GM23338 (cell line): Measurements from ENCODE around the gene TBPL1. TPM values are rescaled to one million over a fixed set of nuclear protein-coding genes. Genes with fewer than 3 reads are reported as not detected.

Source experiments
- ATAC-seq: fragments of 200-7000 bp; cut with Tn5 transposase; 3 replicates; pipeline ENCODE4 v1.9.1; 2020
- DNase-seq: peaks from one replicate; pipeline ENCODE4 v3.0.0-alpha.2; 2015; ENCODE audit warnings: low spot score
- H2AFZ ChIP-seq: fragments of 200-600 bp; sonication (generic); 2 replicates; pipeline ENCODE4 v1.8.0; 2016; ENCODE audit warnings: antibody characterized with exemption, mild to moderate bottlenecking, moderate library complexity
- H3F3A ChIP-seq: fragments of 200-600 bp; sonication (generic); replicated peaks from 2 replicates; pipeline ENCODE4 v1.8.0; 2017; ENCODE audit warnings: antibody characterized with exemption, mixed run types, low read depth
- H3K27ac ChIP-seq: fragments of 200-600 bp; sonication (generic); 2 replicates; pipeline ENCODE4 v1.6.1; 2016; ENCODE audit warnings: low read depth
- H3K27me3 ChIP-seq: fragments of 200-600 bp; sonication (generic); 2 replicates; pipeline ENCODE4 v1.8.0; 2016; ENCODE audit warnings: mild to moderate bottlenecking, mixed run types, moderate library complexity; ENCODE audit not compliant: insufficient read depth
- H3K36me3 ChIP-seq: fragments of 200-600 bp; sonication (generic); 2 replicates; pipeline ENCODE4 v1.8.0; 2016; ENCODE audit warnings: mild to moderate bottlenecking; ENCODE audit not compliant: insufficient read depth
- H3K4me1 ChIP-seq: fragments of 200-600 bp; sonication (generic); 2 replicates; pipeline ENCODE4 v1.8.0; 2016; ENCODE audit warnings: mild to moderate bottlenecking, moderate library complexity; ENCODE audit not compliant: insufficient read depth
- H3K4me2 ChIP-seq: fragments of 200-600 bp; sonication (generic); 2 replicates; pipeline ENCODE4 v1.7.1; 2017; ENCODE audit warnings: mixed run types
- H3K4me3 ChIP-seq: fragments of 200-600 bp; sonication (generic); 2 replicates; pipeline ENCODE4 v1.6.1; 2016; ENCODE audit warnings: mixed run types
- H3K79me2 ChIP-seq: fragments of 200-600 bp; sonication (generic); replicated peaks from 2 replicates; pipeline ENCODE4 v1.8.0; 2017; ENCODE audit warnings: mild to moderate bottlenecking; ENCODE audit not compliant: insufficient read depth
- H3K9me2 ChIP-seq: fragments of 200-600 bp; sonication (generic); 2 replicates; pipeline ENCODE4 v1.8.0; 2017; ENCODE audit not compliant: insufficient read depth
- H4K20me1 ChIP-seq: fragments of 200-600 bp; sonication (generic); replicated peaks from 2 replicates; pipeline ENCODE4 v1.8.0; 2017; ENCODE audit warnings: mild to moderate bottlenecking; ENCODE audit not compliant: insufficient read depth
- H3K27ac Mint-ChIP-seq: 2 replicates; pipeline ENCODE4 v1.8.0; 2020; ENCODE audit warnings: inconsistent platforms, mild to moderate bottlenecking, moderate library complexity, mixed read lengths
- H3K27me3 Mint-ChIP-seq: 3 replicates; pipeline ENCODE4 v1.8.0; 2022; ENCODE audit warnings: low read depth, mild to moderate bottlenecking, moderate library complexity, mixed read lengths, inconsistent platforms; ENCODE audit not compliant: insufficient read depth, poor library complexity
- H3K36me3 Mint-ChIP-seq: 3 replicates; pipeline ENCODE4 v1.8.0; 2021; ENCODE audit warnings: low read depth, mild to moderate bottlenecking, inconsistent platforms, moderate library complexity, mixed read lengths
- H3K4me1 Mint-ChIP-seq: 3 replicates; pipeline ENCODE4 v1.8.0; 2020; ENCODE audit warnings: mild to moderate bottlenecking, inconsistent platforms, mixed read lengths
- H3K4me3 Mint-ChIP-seq: 3 replicates; pipeline ENCODE4 v1.8.0; 2021; ENCODE audit warnings: moderate library complexity, mild to moderate bottlenecking, inconsistent platforms, mixed read lengths
- H3K9me3 Mint-ChIP-seq: 3 replicates; pipeline ENCODE4 v1.8.0; 2020; ENCODE audit warnings: moderate library complexity, mild to moderate bottlenecking, inconsistent platforms, mixed read lengths
- CREB1 ChIP-seq: fragments of 250-450 bp; sonication (Bioruptor Pico); IDR thresholded peaks from 2 replicates; pipeline ENCODE4 v1.5.0; 2020; ENCODE audit warnings: low read depth, mild to moderate bottlenecking, moderate library complexity
- EZH2 ChIP-seq: fragments of 200-600 bp; sonication (generic); IDR thresholded peaks from one replicate; pipeline ENCODE4 v1.8.0; 2017; ENCODE audit warnings: antibody characterized with exemption, mild to moderate bottlenecking, low read depth; ENCODE audit not compliant: unreplicated experiment
- EZH2phosphoT487 ChIP-seq: fragments of 200-600 bp; sonication (generic); IDR thresholded peaks from one replicate; pipeline ENCODE4 v1.8.1; 2018; ENCODE audit warnings: antibody characterized with exemption; ENCODE audit not compliant: unreplicated experiment
- JUNB ChIP-seq: IDR thresholded peaks from one replicate; pipeline ENCODE4 v1.6.1; 2016; ENCODE audit warnings: antibody characterized with exemption; ENCODE audit not compliant: unreplicated experiment
- NANOG ChIP-seq: IDR thresholded peaks from 2 replicates; pipeline ENCODE4 v1.6.1; 2016; ENCODE audit warnings: antibody characterized with exemption, borderline replicate concordance
- POLR2AphosphoS5 ChIP-seq: IDR thresholded peaks from 2 replicates; pipeline ENCODE4 v1.6.1; 2016; ENCODE audit warnings: antibody characterized with exemption, low read depth
- STAT1 ChIP-seq: IDR thresholded peaks from one replicate; pipeline ENCODE4 v1.6.1; 2016; ENCODE audit warnings: antibody characterized with exemption; ENCODE audit not compliant: unreplicated experiment
- ZNF114 ChIP-seq: fragments of 250-450 bp; sonication (Bioruptor Pico); IDR thresholded peaks from 2 replicates; pipeline ENCODE4 v1.5.0; 2020; ENCODE audit warnings: mild to moderate bottlenecking, moderate library complexity
- ZNF331 ChIP-seq: fragments of 250-450 bp; sonication (Bioruptor Pico); IDR thresholded peaks from 2 replicates; pipeline ENCODE4 v1.5.0; 2020; ENCODE audit warnings: low read depth, mild to moderate bottlenecking, moderate library complexity
- polyA plus RNA-seq: library from polyadenylated mRNA; unstranded; fragments of >200 nt; fragmentation: Nextera tagmentation; extraction: Ambion mirVana; gene quantifications from 2 replicates; pipeline ENCODE4 v1.2.1, GENCODE V29; 2016
- total RNA-seq: library from RNA; depleted of rRNA; stranded (reverse); fragments of >200 nt; shearing (Covaris generic); gene quantifications from 2 replicates; pipeline ENCODE4 v1.2.3, GENCODE V29; 2014
- TF ChIP-seq, protein P1 (sequence below): IDR thresholded peaks from one replicate; pipeline ENCODE4 v1.6.1; 2018; ENCODE audit warnings: antibody characterized with exemption; ENCODE audit not compliant: unreplicated experiment
- TF ChIP-seq, protein P2 (sequence below), 2 experiments: fragments of 200-600 bp in 1 of 2; sonication (generic) in 1 of 2; conservative IDR thresholded peaks; 2 replicates each; pipeline versions ENCODE4 v1.5.1 to v1.6.1; 2016 to 2017; ENCODE audit warnings: antibody characterized with exemption in 2 of 2, low read depth in 2 of 2, mild to moderate bottlenecking in 2 of 2, moderate library complexity in 1 of 2
- TF ChIP-seq, protein P3 (sequence below): IDR thresholded peaks from 2 replicates; pipeline ENCODE4 v1.6.1; 2016; ENCODE audit warnings: antibody characterized with exemption

The TBPL1 gene
- total and polyA plus RNA-seq, 2 experiments from 2014 or later = 72.9 to 139 TPM

DNA sequence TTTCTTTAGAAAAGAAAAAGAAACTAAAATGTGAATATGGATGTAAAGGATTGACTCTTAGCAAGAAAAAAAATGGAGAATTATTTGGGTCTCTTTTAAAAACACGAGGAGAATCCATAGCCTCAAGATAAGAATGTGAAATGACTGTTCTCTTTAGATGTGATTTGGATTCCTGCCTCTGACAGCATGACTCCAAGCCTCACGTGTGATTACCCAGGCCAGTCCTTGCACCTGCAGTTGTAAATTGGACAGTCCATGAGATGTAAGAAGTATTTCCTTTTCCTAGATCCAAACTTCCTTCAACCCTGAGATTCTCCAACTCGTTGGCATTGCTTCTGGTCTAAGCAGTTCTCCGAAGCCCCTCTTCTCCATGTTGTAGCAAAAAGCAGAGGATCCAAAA is 67.5 kb downstream of the TBPL1 start:
- no peak for DNase-seq
- no peaks in the 10 kb centered on the region; the same call in 1 of the 2 replicates for H3K9me2 ChIP-seq
- peaks cover 4% of the 10 kb centered on the region for H3K4me1 ChIP-seq
- no peaks in the 10 kb centered on the region for H4K20me1 ChIP-seq
- no peaks in the 10 kb centered on the region for H3K36me3 ChIP-seq
- no peaks in the 10 kb centered on the region for H3K27me3 ChIP-seq
- peaks cover 2% of the 10 kb centered on the region; the same call in 2 of the 3 replicates for H3K4me1 Mint-ChIP-seq
- H3K27ac ChIP-seq = no peak overlapping the region
- H3K27ac Mint-ChIP-seq = no peak overlapping the region
- ATAC-seq = no peak
- TF ChIP-seq, protein P1, sequence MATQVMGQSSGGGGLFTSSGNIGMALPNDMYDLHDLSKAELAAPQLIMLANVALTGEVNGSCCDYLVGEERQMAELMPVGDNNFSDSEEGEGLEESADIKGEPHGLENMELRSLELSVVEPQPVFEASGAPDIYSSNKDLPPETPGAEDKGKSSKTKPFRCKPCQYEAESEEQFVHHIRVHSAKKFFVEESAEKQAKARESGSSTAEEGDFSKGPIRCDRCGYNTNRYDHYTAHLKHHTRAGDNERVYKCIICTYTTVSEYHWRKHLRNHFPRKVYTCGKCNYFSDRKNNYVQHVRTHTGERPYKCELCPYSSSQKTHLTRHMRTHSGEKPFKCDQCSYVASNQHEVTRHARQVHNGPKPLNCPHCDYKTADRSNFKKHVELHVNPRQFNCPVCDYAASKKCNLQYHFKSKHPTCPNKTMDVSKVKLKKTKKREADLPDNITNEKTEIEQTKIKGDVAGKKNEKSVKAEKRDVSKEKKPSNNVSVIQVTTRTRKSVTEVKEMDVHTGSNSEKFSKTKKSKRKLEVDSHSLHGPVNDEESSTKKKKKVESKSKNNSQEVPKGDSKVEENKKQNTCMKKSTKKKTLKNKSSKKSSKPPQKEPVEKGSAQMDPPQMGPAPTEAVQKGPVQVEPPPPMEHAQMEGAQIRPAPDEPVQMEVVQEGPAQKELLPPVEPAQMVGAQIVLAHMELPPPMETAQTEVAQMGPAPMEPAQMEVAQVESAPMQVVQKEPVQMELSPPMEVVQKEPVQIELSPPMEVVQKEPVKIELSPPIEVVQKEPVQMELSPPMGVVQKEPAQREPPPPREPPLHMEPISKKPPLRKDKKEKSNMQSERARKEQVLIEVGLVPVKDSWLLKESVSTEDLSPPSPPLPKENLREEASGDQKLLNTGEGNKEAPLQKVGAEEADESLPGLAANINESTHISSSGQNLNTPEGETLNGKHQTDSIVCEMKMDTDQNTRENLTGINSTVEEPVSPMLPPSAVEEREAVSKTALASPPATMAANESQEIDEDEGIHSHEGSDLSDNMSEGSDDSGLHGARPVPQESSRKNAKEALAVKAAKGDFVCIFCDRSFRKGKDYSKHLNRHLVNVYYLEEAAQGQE = no peak
- TF ChIP-seq POLR2AphosphoS5 (no peak), NANOG (no peak), ZNF331 (CRISPR knock-in tag) (no peak), JUNB (no peak), STAT1 (no peak)
- TF ChIP-seq, protein P2, sequence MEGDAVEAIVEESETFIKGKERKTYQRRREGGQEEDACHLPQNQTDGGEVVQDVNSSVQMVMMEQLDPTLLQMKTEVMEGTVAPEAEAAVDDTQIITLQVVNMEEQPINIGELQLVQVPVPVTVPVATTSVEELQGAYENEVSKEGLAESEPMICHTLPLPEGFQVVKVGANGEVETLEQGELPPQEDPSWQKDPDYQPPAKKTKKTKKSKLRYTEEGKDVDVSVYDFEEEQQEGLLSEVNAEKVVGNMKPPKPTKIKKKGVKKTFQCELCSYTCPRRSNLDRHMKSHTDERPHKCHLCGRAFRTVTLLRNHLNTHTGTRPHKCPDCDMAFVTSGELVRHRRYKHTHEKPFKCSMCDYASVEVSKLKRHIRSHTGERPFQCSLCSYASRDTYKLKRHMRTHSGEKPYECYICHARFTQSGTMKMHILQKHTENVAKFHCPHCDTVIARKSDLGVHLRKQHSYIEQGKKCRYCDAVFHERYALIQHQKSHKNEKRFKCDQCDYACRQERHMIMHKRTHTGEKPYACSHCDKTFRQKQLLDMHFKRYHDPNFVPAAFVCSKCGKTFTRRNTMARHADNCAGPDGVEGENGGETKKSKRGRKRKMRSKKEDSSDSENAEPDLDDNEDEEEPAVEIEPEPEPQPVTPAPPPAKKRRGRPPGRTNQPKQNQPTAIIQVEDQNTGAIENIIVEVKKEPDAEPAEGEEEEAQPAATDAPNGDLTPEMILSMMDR (conservative IDR thresholded peaks at IDR 0.05; ENCODE audit: low read depth in 2 of 2) = no peak
- H3F3A ChIP-seq = no peaks in the 10 kb centered on the region
- H3K4me3 ChIP-seq = no peak overlapping the region
- H3K4me3 Mint-ChIP-seq = no peak overlapping the region
- H3K27me3 Mint-ChIP-seq = no peaks in the 10 kb centered on the region
- H3K4me2 ChIP-seq = no peak overlapping the region
- H3K79me2 ChIP-seq = no peaks in the 10 kb centered on the region
- H3K36me3 Mint-ChIP-seq = no peaks in the 10 kb centered on the region
- H2AFZ ChIP-seq = no peak overlapping the region
- no peaks in the 10 kb centered on the region for H3K9me3 Mint-ChIP-seq

DNA sequence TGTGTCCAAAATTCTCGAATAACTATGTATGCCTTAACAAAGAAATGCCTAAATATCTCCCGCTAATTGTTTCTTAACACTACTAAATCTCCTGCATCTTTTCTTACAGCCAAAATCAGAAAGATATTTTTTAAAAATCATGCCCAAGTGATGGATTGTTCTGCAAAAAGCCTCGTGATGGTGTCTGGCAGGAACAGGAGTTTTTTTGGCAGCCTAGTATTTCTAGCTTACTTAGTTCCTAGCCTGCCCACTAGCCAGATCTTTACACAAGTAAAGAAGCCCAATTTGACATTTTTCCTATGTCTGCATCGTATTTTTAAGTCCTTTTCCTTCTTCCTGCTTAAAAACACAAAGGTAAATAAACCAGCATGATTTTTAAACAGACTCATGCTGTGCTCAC is 67.9 kb downstream of the TBPL1 start:
- H3K79me2 ChIP-seq = no peaks in the 10 kb centered on the region
- no peaks in the 10 kb centered on the region for H3K36me3 ChIP-seq
- ATAC-seq (no peak), DNase-seq (no peak)
- no peaks in the 10 kb centered on the region for H3K27me3 ChIP-seq
- TF ChIP-seq EZH2 (no peak), EZH2phosphoT487 (no peak), CREB1 (CRISPR knock-in tag) (no peak), NANOG (no peak), STAT1 (no peak), POLR2AphosphoS5 (no peak), ZNF114 (CRISPR knock-in tag) (no peak)
- TF ChIP-seq, protein P3, sequence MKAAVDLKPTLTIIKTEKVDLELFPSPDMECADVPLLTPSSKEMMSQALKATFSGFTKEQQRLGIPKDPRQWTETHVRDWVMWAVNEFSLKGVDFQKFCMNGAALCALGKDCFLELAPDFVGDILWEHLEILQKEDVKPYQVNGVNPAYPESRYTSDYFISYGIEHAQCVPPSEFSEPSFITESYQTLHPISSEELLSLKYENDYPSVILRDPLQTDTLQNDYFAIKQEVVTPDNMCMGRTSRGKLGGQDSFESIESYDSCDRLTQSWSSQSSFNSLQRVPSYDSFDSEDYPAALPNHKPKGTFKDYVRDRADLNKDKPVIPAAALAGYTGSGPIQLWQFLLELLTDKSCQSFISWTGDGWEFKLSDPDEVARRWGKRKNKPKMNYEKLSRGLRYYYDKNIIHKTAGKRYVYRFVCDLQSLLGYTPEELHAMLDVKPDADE = no peak
- Mint-ChIP-seq H3K4me3 (no peak overlapping the region), H3K27me3 (no peaks in the 10 kb centered on the region), H3K4me1 (no peaks in the 10 kb centered on the region), H3K36me3 (no peaks in the 10 kb centered on the region), H3K9me3 (no peaks in the 10 kb centered on the region), H3K27ac (no peak overlapping the region)
- H3K4me2 ChIP-seq = no peak overlapping the region
- H3F3A ChIP-seq = no peaks in the 10 kb centered on the region
- no peak overlapping the region for H3K27ac ChIP-seq
- no peaks in the 10 kb centered on the region; the same call in 1 of the 2 replicates for H3K9me2 ChIP-seq
- H3K4me3 ChIP-seq = no peak overlapping the region
- H4K20me1 ChIP-seq = no peaks in the 10 kb centered on the region
- no peaks in the 10 kb centered on the region for H3K4me1 ChIP-seq
- H2AFZ ChIP-seq = no peak overlapping the region
